NCI-H82 (cell line): ENCODE data around the gene GNA14.
"Not testable (repeated sequence)": the region's sequence is repeated elsewhere in the genome, so short reads cannot be mapped to it uniquely, and the experiment has no call there.

Experiments
- DNase-seq: peaks from one replicate; lab custom pipeline; 2025; lab: John Stamatoyannopoulos, UW

GNA14 gene

DNA sequence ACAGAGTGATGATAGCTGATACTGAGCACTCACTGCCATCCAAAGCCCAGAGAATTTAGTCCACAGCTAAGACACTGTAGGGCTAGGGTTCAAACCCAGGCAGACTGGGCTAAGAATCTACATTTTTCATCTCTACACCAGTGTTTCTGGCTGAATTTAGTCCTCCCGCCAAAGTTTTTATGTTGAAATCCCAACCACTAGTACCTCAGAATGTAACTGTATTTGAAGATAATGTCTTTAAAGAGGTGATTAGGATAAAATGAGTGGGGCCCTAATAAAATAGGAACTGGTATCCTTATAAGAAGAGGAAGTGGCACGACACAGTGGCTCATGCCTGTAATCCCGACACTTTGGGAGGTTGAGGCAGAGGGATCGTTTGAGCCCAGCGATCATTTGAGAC is 4.3 kb downstream of the GNA14 start:
- no peak for DNase-seq

- DNase-seq: no peak
These were observed 7.2 kb downstream of the GNA14 start for GRCh38 chr9:77640741-77641580.

- DNase-seq: no peak
These were observed 15.5 kb downstream of the GNA14 start for GRCh38 chr9:77632652-77633051.

GRCh38 chr9:77628864-77629263 is 19.3 kb downstream of the GNA14 start:
- DNase-seq: not testable (repeated sequence)

- DNase-seq: no peak
These were observed 31.9 kb downstream of the GNA14 start for GRCh38 chr9:77616191-77616590.

- DNase-seq: no peak
These were observed 33.5 kb downstream of the GNA14 start for GRCh38 chr9:77614645-77615044.

- peak; percentile 17 for DNase-seq
These were observed 41.6 kb downstream of the GNA14 start for GRCh38 chr9:77606526-77606925.

- DNase-seq: no peak
These were observed 42.5 kb downstream of the GNA14 start for GRCh38 chr9:77605449-77606220.

DNA sequence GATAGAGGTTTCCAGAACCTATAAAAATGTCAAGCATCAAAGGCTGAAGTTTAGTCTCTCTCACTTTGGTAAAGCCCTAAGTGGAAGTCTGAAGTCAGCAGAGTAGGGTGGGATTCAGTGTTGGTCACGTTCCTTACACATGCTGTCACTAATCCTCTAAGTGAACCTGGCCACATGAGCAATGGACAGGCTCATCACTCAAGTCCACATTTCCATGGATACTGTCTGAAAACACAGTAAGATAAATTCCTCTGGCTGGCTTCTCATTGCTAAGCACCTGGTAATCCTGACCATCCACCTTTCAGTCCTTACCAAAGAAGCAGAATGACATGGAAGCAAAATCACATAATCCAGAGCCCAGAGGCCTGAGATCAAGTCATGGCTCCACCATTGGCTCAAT is 43.8 kb downstream of the GNA14 start:
- peak; percentile 4 for DNase-seq

GRCh38 chr9:77602852-77603251 is 45.3 kb downstream of the GNA14 start:
- no peak for DNase-seq

DNA sequence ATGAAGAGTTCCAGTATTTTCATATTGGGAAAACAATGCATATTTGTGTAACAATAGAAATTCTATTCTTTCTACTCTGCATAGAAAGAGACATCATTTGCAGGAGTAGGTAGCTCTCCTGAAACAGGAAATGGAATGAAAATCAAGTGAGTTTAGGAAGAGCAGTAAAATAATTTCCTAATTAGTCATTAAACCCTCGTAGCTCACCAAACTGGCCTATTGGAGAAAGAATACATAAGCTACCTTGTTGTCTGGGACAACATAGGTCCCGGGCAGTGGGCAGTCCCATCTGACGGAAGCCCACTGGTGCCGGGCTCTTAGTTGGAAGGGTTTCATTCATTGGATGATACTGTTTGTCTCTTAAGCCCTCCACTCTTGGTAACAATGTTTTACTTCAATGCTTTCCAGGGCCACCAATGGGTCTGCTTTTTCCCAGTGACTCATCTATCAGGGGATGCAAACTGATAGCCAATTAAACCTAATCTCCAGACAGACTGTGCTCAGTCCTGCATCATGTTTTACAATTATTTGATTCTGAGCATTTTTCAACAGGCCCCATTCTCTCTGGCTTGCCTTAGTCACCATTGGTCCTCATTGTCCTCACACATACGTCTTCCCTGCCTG is 46.5 kb downstream of the GNA14 start:
- DNase-seq: peak; percentile 25

DNA sequence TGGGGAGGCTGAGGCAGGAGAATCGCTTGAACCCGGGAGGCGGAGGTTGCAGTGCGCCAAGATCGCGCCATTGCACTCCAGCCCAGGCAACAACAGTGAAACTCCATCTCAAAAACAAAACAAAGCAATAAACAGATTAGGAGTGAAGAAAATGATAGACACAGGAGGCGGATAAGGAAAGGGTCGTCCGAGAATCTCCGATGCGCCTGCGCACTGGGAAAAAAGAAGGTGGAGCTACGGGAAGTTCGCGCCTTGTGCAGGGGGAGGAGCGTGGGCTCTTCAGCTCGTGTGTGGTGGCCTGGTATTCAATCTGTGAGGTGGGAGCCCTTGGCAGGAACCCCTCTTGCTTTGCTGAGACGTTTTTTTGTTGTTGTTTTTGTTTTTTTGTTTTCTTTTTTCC is 47.3 kb downstream of the GNA14 start:
- no peak for DNase-seq

DNA sequence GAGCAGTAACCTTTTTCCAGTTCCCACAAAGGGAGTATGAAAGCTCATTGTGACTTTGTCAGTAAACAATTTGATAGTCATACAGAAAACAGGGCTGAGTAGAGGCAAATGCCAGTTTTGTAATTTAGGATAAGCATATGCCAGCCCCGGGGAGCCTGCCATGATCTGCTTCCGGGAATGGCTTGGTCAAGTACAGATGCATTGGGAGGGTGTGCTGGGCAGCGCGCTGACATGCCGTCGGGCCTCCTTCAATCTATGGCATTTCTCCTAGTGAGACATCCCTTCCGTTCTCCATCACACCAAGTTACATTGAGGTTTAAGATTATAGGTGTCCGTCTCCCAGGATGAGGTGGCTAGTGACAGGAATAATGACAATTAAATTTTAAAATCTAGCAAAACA is 48.6 kb downstream of the GNA14 start:
- DNase-seq: no peak

GRCh38 chr9:77598991-77599390 is 49.1 kb downstream of the GNA14 start:
- DNase-seq: no peak

- DNase-seq: peak; percentile 50
These were observed 49.6 kb downstream of the GNA14 start for GRCh38 chr9:77598524-77598923.

DNA sequence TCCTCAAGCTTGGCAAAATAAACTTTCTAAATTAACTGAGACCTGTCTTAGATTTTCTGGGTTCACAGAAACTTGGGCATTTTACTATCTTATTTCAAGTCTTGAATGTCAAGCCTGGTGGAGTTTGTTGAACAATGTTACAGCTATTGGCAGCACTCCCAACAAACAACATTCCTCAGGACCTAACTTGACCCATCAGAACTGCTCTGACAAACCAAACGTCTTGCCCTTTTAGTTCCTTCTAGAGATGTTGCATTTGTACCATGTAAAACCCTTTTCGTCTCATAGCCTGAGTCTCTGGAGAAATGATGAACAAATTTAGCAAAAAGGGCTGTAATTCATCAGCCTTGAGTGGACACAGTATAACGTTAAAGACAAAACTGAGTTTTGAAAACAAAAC is 51.1 kb downstream of the GNA14 start:
- DNase-seq: no peak

DNA sequence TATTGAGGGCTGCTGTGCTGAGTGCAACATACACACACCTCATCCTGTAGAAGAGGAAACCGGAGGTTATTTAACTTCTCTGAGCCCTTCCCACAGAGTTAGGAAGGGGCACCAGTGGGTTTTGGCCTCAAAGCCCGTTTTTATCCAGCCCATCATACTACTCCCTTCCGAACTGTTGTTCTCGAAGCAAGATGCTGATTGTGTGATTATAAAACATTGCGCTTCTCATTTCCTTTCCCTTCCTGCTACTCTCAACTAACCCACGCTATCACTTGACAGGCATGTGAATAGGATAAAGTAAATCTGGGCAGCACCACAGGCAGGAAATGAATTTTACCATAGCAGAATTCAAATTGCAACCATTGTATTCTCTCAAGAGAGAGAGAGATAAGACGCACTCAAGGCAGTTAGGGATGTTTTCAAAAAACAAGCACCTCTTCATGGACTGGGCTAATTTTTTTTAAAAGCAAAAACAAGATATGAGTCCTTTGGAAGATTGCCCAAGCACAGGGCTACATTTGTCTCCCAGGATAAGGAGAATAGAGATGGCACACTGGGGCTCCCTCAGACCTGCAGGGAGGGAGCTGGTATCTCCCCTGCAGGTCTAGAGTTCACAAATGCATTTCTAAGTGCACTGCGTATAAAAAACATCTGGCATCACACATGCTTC is 52.6 kb downstream of the GNA14 start:
- no peak for DNase-seq

- no peak for DNase-seq
These were observed 53.2 kb downstream of the GNA14 start for GRCh38 chr9:77594963-77595362.

DNA sequence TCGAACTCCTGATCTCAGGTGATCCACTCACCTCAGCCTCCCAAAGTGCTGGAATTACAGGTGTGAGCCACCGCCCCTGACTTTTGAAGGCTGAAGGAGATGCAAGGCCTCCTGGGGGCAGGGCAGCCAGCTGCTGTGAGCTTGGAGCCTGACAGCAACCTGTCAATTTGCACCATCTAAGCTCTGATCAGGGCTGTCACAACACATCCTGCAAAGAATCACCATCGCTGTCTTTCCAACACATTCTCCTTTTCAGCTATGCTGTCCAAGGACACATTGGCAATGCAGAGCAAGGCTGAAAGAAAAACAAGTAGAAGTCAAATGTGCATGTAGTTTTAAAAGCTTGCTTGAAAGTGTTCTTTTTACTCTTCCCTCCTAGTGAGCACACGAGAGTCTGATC is 54.6 kb downstream of the GNA14 start:
- DNase-seq: no peak

DNA sequence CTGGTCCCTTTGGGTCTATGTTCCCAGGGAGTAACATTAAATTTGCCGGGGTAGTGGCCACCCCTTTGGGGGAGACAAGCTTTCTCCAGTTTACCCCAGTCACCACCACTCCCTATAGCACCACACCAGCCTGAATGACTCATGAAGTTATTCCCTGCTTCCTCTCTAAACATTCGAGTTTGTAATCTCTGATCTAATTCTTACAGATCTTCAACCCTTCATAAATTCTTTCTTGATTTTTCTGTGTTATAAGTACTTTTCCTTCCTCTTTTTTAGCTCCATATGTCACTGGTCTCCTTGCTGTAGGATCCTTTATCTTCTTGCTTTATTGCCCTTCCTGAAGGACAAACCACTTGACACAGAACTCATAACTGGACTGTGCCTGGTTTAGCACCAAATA is 55.6 kb downstream of the GNA14 start:
- DNase-seq: no peak

DNA sequence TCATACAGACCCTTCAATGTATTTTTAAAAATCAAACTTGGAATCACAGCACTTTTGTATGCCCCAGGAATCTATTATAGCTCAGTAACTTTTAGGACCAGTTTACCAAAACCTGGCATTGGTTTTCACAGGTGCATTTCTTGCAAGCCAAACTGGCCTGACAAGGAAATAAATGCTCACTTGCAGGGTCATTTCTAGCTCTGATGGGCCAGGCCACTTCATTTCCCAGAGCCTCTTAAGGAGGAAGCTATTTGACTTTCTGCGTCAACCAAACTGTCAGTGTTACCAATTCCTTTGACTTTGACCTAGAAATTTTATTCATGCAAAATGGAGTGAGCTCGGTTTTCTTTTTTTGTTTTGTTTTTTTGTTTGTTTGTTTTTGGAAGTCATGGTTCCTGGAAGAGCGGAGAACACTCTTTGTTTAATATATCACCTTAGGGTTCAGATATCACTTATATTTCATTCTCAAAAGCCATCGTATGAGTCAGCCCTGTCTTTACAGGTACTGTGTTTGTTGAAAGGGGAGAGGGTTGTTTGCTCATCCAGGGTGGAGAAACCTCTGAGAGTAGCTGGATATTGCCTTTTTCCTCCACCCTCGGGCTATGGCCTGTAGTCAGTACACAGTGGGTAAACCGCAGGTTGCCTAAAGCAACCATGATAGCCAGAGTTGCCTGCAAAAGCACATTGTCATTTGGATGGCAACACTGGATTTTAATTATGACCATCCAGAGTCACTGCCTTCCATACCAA is 58.9 kb downstream of the GNA14 start:
- no peak for DNase-seq
